Testis (tissue), 3 donors: Measurements from ENCODE around the gene UGT1A5. TPM values are rescaled to one million over a fixed set of nuclear protein-coding genes. Genes with fewer than 3 reads are reported as not detected.
"Not testable (repeated sequence)": the region's sequence is repeated elsewhere in the genome, so short reads cannot be mapped to it uniquely, and the experiment has no call there.

Source experiments
- DNase-seq: peaks from one replicate; pipeline ENCODE4 v3.0.0-alpha.2; 2019
- H3K27ac ChIP-seq, 2 donors: fragments of 200-600 bp; sonication (generic); one replicate each; pipeline ENCODE4 v1.5.1; 2019
- H3K27me3 ChIP-seq: fragments of 200-600 bp; sonication (generic); one replicate; pipeline ENCODE4 v1.5.1; 2019
- H3K36me3 ChIP-seq: fragments of 200-600 bp; sonication (generic); one replicate; pipeline ENCODE4 v1.5.1; 2017; ENCODE audit warnings: low read depth; ENCODE audit errors: missing control alignments
- H3K4me1 ChIP-seq: fragments of 200-600 bp; sonication (generic); one replicate; pipeline ENCODE4 v1.5.1; 2019
- H3K4me3 ChIP-seq, 2 donors: fragments of 200-600 bp; sonication (generic); one replicate each; pipeline ENCODE4 v1.5.1; 2017 to 2019
- H3K9me3 ChIP-seq: fragments of 200-600 bp; sonication (generic); one replicate; pipeline ENCODE4 v1.5.1; 2017
- CTCF ChIP-seq, 3 experiments: fragments of 450-650 bp in 2 of 3; fragments of 200-600 bp in 1 of 3; sonication (generic) in 1 of 3; IDR thresholded peaks; one replicate each; pipeline ENCODE4 v1.5.1; 2016 to 2019; ENCODE audit warnings: antibody characterized with exemption in 3 of 3, mild to moderate bottlenecking in 2 of 3, moderate library complexity in 1 of 3
- POLR2A ChIP-seq: fragments of 450-650 bp; IDR thresholded peaks from one replicate; pipeline ENCODE4 v1.6.1; 2017; ENCODE audit warnings: antibody characterized with exemption, mild to moderate bottlenecking, moderate library complexity
- WGBS, 2 donors: methylation state at CpG; one replicate each; pipeline ENCODE4 v1.1.5; 2018; 5-methylcytosine and 5-hydroxymethylcytosine counted together
- intact Hi-C: fragments of 100-400 bp; cut with DNase I; formaldehyde crosslinking; loops from one replicate; pipeline ENCODE4 v1.15.1; 2023; ENCODE audit warnings: low total_unique reads
- polyA plus RNA-seq: library from polyadenylated mRNA; stranded (reverse); fragments of 350-450 nt; fragmentation: Illumina TruSeq; extraction: RNeasy Lipid Tissue Mini Kit (QIAGEN cat#74804); gene quantifications from one replicate; pipeline ENCODE4 v1.2.3, GENCODE V29; 2014; ENCODE audit warnings: low read depth, low replicate concordance; ENCODE audit not compliant: insufficient read depth
- total RNA-seq, 2 donors: library from RNA; depleted of rRNA; stranded (reverse); fragments of >200 nt; gene quantifications; one replicate each; pipeline ENCODE4 v1.2.3, GENCODE V29; 2016

UGT1A5 gene
- total and polyA plus RNA-seq, 3 donors from 2014 or later, result 0.16 TPM; not detected in 2

DNA sequence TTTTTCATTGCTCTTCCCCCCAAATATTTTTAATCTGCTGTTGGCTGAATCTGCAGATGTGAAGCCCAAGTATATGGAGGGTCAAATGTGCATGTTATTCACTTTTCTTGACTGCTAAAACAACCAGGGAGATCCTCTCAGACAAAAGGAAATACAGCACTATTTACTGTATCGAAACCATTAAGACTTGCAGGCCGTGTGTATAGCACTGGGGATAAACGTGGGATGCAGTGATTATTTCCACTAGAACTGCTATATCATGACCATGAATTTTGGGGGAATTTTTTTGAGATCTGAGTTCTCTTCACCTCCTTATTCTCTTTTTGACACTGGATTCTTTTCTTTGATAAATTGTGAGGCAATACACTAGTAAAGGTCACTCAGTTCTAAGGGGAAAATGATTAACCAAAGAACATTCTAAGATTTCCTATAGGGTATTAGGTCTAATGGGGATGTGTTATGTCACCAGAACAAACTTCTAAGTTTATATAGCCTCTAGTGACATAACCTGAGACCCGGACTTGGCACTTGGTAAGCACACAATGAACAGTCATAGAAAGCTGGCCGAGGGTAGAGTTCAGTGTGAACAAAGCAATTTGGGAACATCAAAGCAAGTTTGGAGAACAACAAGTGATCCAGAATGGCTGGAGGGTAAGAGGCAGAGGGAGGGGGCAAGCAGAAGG lies 32.5 kb downstream of the UGT1A5 start:
- H3K36me3 ChIP-seq, result no peaks in the 10 kb centered on the region
- H3K27me3 ChIP-seq, result no peaks in the 10 kb centered on the region
- intact Hi-C loops, result no loop called here
- no peak overlapping the region for H3K4me3 ChIP-seq
- no peak overlapping the region for H3K27ac ChIP-seq
- no peaks in the 10 kb centered on the region for H3K9me3 ChIP-seq
- TF ChIP-seq POLR2A (no peak), CTCF (IDR thresholded peaks at IDR 0.05) (no peak)
- no peak for DNase-seq
- no peaks in the 10 kb centered on the region for H3K4me1 ChIP-seq
- 81% methylated on average over 5 of the region's 5 CpGs for WGBS, 2 donors

DNA sequence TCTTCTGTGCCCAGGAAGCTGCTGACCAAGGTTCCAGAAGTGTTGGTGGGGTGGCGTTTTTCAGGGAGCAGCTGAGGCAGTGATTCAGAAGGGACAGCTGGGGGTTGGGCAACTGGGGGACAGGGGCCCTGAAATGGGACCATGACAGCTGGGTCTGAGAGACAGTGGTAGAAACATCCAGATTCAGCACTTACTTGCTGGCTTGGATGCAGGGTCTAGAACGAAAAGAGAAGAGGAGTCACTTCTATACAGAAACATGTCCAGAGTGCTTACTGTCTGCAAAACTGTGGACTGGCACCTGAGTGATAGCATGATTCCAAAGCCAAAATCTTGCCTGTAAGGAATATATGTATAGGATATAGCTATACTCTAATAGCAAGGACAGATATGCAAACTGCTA lies 33.1 kb downstream of the UGT1A5 start:
- 69 to 76% methylated on average over 2 of the region's 2 CpGs for WGBS, 2 donors
- H3K4me3 ChIP-seq, H3K9me3 ChIP-seq, H3K36me3 ChIP-seq, H3K4me1 ChIP-seq, DNase-seq, H3K27ac ChIP-seq, intact Hi-C loops, H3K27me3 ChIP-seq: not testable (repeated sequence)

DNA sequence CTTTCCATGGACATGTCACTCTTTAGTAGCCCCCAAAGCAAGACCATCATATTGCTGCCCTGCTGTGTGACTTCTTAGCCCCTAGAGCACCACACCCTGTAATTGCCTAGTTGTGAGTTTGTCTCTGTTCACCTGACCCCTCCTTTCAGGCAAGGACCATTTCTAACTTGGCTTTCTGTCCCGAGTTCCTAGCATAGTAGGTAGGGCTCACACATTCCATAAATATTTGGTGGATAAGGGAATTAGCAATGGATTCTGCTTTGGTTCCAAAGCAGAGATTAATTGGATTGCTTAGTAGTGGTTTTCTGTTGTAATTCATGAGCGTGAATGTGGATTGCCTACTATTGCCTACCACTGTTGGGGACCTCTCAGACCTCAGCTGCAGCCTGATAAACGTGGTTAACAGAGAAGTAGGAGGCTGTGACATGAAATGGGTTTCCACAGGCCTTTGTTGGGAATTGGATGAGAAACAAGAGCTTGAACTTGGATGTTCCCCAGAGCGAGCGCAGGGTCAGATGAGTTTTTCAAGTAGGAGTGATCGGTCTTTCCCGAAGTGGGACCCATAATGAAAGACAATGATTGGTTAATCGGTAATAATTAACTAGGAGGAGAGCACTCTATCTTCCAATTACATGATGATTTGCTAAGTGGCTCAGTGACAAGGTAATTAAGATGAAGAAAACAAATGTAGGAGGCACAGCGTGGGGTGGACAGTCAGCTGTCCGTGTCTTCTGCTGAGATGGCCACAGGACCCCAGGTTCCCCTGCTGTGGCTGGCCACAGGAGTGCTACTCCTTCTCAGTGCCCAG lies 34.0 kb downstream of the UGT1A5 start:
- Histone ChIP-seq H3K9me3 (no peaks in the 10 kb centered on the region), H3K4me3 (no peak overlapping the region), H3K27ac (no peak overlapping the region), H3K36me3 (no peaks in the 10 kb centered on the region), H3K4me1 (no peaks in the 10 kb centered on the region), H3K27me3 (no peaks in the 10 kb centered on the region)
- WGBS, 2 donors, result 72 to 77% methylated on average over 10 of the region's 10 CpGs
- TF ChIP-seq POLR2A (no peak), CTCF (IDR thresholded peaks at IDR 0.05) (no peak)
- intact Hi-C loops, result no loop called here
- no peak for DNase-seq

- DNase-seq, result no peak
- Histone ChIP-seq H3K27me3 (no peaks in the 10 kb centered on the region), H3K36me3 (no peaks in the 10 kb centered on the region), H3K4me1 (no peaks in the 10 kb centered on the region), H3K4me3 (no peak overlapping the region), H3K9me3 (no peaks in the 10 kb centered on the region), H3K27ac (no peak overlapping the region)
- 90 to 96% methylated on average over 6 of the region's 6 CpGs for WGBS, 2 donors
- intact Hi-C loops, result no loop called here
- TF ChIP-seq POLR2A (no peak), CTCF (IDR thresholded peaks at IDR 0.05) (no peak)
Measured at GRCh38 chr2:233747283-233747544, 34.5 kb downstream of the UGT1A5 start.

GRCh38 chr2:233750689-233751088 lies 38.0 kb downstream of the UGT1A5 start:
- WGBS, 2 donors, result 73 to 78% methylated on average over 2 of the region's 2 CpGs
- H3K9me3 ChIP-seq, DNase-seq, H3K36me3 ChIP-seq, H3K4me1 ChIP-seq, H3K27ac ChIP-seq, H3K27me3 ChIP-seq, intact Hi-C loops, H3K4me3 ChIP-seq: not testable (repeated sequence)

GRCh38 chr2:233751212-233752009 lies 38.7 kb downstream of the UGT1A5 start:
- H3K9me3 ChIP-seq, H3K36me3 ChIP-seq, intact Hi-C loops, H3K4me1 ChIP-seq, H3K27ac ChIP-seq, DNase-seq, H3K27me3 ChIP-seq, H3K4me3 ChIP-seq: not testable (repeated sequence)
- 69 to 77% methylated on average over 2 of the region's 2 CpGs for WGBS, 2 donors
